Hepatocyte (in vitro differentiated cells): ENCODE data around the gene SRGAP2C. TPM values are rescaled to one million over a fixed set of nuclear protein-coding genes. Genes with fewer than 3 reads are reported as not detected.
A peak's percentile ranks its signal among the peaks of the same experiment; 100 is the strongest.
"Not testable (repeated sequence)": the region's sequence is repeated elsewhere in the genome, so short reads cannot be mapped to it uniquely, and the experiment has no call there.

Experiments
- DNase-seq: peaks from one replicate; pipeline ENCODE4 v3.0.0-alpha.2; 2016; ENCODE audit warnings: low spot score
- H2AFZ ChIP-seq: fragments of 200-600 bp; sonication (generic); 2 replicates; pipeline ENCODE4 v1.6.0; 2016; ENCODE audit warnings: antibody characterized with exemption, mild to moderate bottlenecking
- H3K27ac ChIP-seq: fragments of 200-600 bp; sonication (generic); 2 replicates; pipeline ENCODE4 v1.5.1; 2016; ENCODE audit warnings: mild to moderate bottlenecking
- H3K27me3 ChIP-seq: fragments of 200-600 bp; sonication (generic); 2 replicates; pipeline ENCODE4 v1.6.1; 2016
- H3K36me3 ChIP-seq: fragments of 200-600 bp; sonication (generic); replicated peaks from 2 replicates; pipeline ENCODE4 v1.5.1; 2016; ENCODE audit warnings: low read depth; ENCODE audit not compliant: insufficient read depth
- H3K4me1 ChIP-seq: fragments of 200-600 bp; sonication (generic); 2 replicates; pipeline ENCODE4 v1.5.1; 2016; ENCODE audit warnings: mild to moderate bottlenecking, moderate library complexity; ENCODE audit not compliant: insufficient read depth
- H3K4me2 ChIP-seq: fragments of 200-600 bp; sonication (generic); 2 replicates; pipeline ENCODE4 v1.6.0; 2016
- H3K4me3 ChIP-seq: fragments of 200-600 bp; sonication (generic); 2 replicates; pipeline ENCODE4 v1.5.1; 2016; ENCODE audit warnings: mild to moderate bottlenecking
- H3K79me2 ChIP-seq: fragments of 200-600 bp; sonication (generic); 2 replicates; pipeline ENCODE4 v1.6.0; 2017; ENCODE audit warnings: mild to moderate bottlenecking
- H3K9me2 ChIP-seq: fragments of 200-600 bp; sonication (generic); replicated peaks from 2 replicates; pipeline ENCODE4 v1.6.0; 2017; ENCODE audit warnings: mild to moderate bottlenecking; ENCODE audit not compliant: insufficient read depth
- H3K9me3 ChIP-seq: fragments of 200-600 bp; sonication (generic); 2 replicates; pipeline ENCODE4 v1.5.1; 2016; ENCODE audit warnings: low read depth, mild to moderate bottlenecking
- H4K20me1 ChIP-seq: fragments of 200-600 bp; sonication (generic); 2 replicates; pipeline ENCODE4 v1.6.0; 2016; ENCODE audit warnings: mild to moderate bottlenecking; ENCODE audit not compliant: insufficient read depth, poor library complexity, severe bottlenecking
- EZH2 ChIP-seq: fragments of 200-600 bp; sonication (generic); IDR thresholded peaks from 2 replicates; pipeline ENCODE4 v1.6.1; 2016; ENCODE audit warnings: antibody characterized with exemption, mild to moderate bottlenecking, borderline replicate concordance
- WGBS: methylation state at CpG from one replicate; pipeline ENCODE4 v1.1.6; 2016; ENCODE audit warnings: low lambda C conversion rate; ENCODE audit errors: missing lambda C conversion rate; 5-methylcytosine and 5-hydroxymethylcytosine counted together
- polyA plus RNA-seq: library from polyadenylated mRNA; unstranded; fragments of >200 nt; fragmentation: Nextera tagmentation; extraction: Ambion mirVana; gene quantifications from 2 replicates; pipeline ENCODE4 v1.2.1, GENCODE V29; 2016
- total RNA-seq: library from RNA; depleted of rRNA; stranded (reverse); fragments of >200 nt; gene quantifications from 2 replicates; pipeline ENCODE4 v1.2.3, GENCODE V29; 2014

Gene SRGAP2C
- total and polyA plus RNA-seq, 2 experiments from 2014 or later, result 7.2 to 10.6 TPM

GRCh38 chr1:121395718-121396201 is 211.0 kb downstream of the SRGAP2C start:
- DNase-seq, H4K20me1 ChIP-seq, H3K9me2 ChIP-seq, H3K36me3 ChIP-seq, H3K9me3 ChIP-seq, H3K27me3 ChIP-seq, H3K4me1 ChIP-seq, H3K27ac ChIP-seq, H2AFZ ChIP-seq, H3K79me2 ChIP-seq: not testable (repeated sequence)
- peak; percentile 32 for TF ChIP-seq EZH2
- WGBS, result under 1% methylated on average over 15 of the region's 38 CpGs
- Histone ChIP-seq H3K4me3 (peak overlapping the region; percentile 12), H3K4me2 (peak overlapping the region; percentile 97)

GRCh38 chr1:121396335-121397081 is 211.7 kb downstream of the SRGAP2C start:
- peak overlapping the region; percentile 97 for H3K4me2 ChIP-seq
- not testable (repeated sequence) for H3K36me3 ChIP-seq, H4K20me1 ChIP-seq, H3K9me3 ChIP-seq, H3K79me2 ChIP-seq, H3K9me2 ChIP-seq, H3K4me1 ChIP-seq, H3K27ac ChIP-seq, H3K27me3 ChIP-seq
- WGBS, result 6% methylated on average over 51 of the region's 88 CpGs
- peak; percentile 10 for DNase-seq
- peak overlapping the region; percentile 49 for H3K4me3 ChIP-seq
- TF ChIP-seq EZH2, result peak; percentile 97
- peak overlapping the region; percentile 71 for H2AFZ ChIP-seq

GRCh38 chr1:121397101-121397500 is 212.3 kb downstream of the SRGAP2C start:
- not testable (repeated sequence) for H2AFZ ChIP-seq, H3K9me3 ChIP-seq, H3K36me3 ChIP-seq, H3K4me1 ChIP-seq, H3K27ac ChIP-seq, H3K27me3 ChIP-seq, H4K20me1 ChIP-seq, H3K9me2 ChIP-seq, H3K79me2 ChIP-seq, DNase-seq, H3K4me3 ChIP-seq
- H3K4me2 ChIP-seq, result peak overlapping the region; percentile 97
- 49% methylated on average over 10 of the region's 22 CpGs for WGBS

- not testable (repeated sequence) for H4K20me1 ChIP-seq, H3K9me2 ChIP-seq, H3K4me3 ChIP-seq, H2AFZ ChIP-seq, DNase-seq, H3K79me2 ChIP-seq, H3K27me3 ChIP-seq, H3K9me3 ChIP-seq, H3K4me2 ChIP-seq, H3K27ac ChIP-seq, H3K36me3 ChIP-seq, H3K4me1 ChIP-seq
- WGBS, result 56% methylated on average over 4 of the region's 5 CpGs
These were observed 214.4 kb downstream of the SRGAP2C start for GRCh38 chr1:121399193-121399592.

GRCh38 chr1:121400108-121400507 is 215.3 kb downstream of the SRGAP2C start:
- H3K4me2 ChIP-seq, H3K4me3 ChIP-seq, DNase-seq, H3K4me1 ChIP-seq, H3K9me2 ChIP-seq, H3K27me3 ChIP-seq, H3K79me2 ChIP-seq, H4K20me1 ChIP-seq, H2AFZ ChIP-seq, H3K36me3 ChIP-seq, H3K27ac ChIP-seq, H3K9me3 ChIP-seq: not testable (repeated sequence)
- WGBS, result 90% methylated on average over 3 of the region's 3 CpGs

- not testable (repeated sequence) for H3K27ac ChIP-seq, H3K9me3 ChIP-seq, H3K4me3 ChIP-seq, H4K20me1 ChIP-seq, H3K9me2 ChIP-seq, H2AFZ ChIP-seq, H3K4me2 ChIP-seq, H3K79me2 ChIP-seq, H3K36me3 ChIP-seq, DNase-seq, H3K27me3 ChIP-seq, H3K4me1 ChIP-seq
- WGBS, result 81% methylated on average over 6 of the region's 6 CpGs
These were observed 216.0 kb downstream of the SRGAP2C start for GRCh38 chr1:121400541-121401310.

GRCh38 chr1:121401375-121401955 is 216.7 kb downstream of the SRGAP2C start:
- not testable (repeated sequence) for H3K4me3 ChIP-seq, H3K79me2 ChIP-seq, H3K27me3 ChIP-seq, H4K20me1 ChIP-seq, H3K27ac ChIP-seq, H3K36me3 ChIP-seq, DNase-seq, H3K9me3 ChIP-seq, H3K4me1 ChIP-seq, H2AFZ ChIP-seq, H3K9me2 ChIP-seq
- WGBS, result 28% methylated on average over 26 of the region's 26 CpGs
- H3K4me2 ChIP-seq, result peak overlapping the region; percentile 65

- not testable (repeated sequence) for H4K20me1 ChIP-seq, H3K4me3 ChIP-seq, H3K4me1 ChIP-seq, H3K9me2 ChIP-seq, H3K79me2 ChIP-seq, DNase-seq, H3K4me2 ChIP-seq, H3K27me3 ChIP-seq, H3K9me3 ChIP-seq, H2AFZ ChIP-seq, H3K27ac ChIP-seq, H3K36me3 ChIP-seq
- 91% methylated on average over 6 of the region's 7 CpGs for WGBS
These were observed 218.5 kb downstream of the SRGAP2C start for GRCh38 chr1:121403254-121403653.
